CD4-positive, alpha-beta T cell treated with Interleukin-12 subunit alpha and Interleukin-12 subunit beta, for 1 hour (primary cell): ENCODE data around the gene PYROXD2.

Experiments used
- DNase-seq: peaks from one replicate; pipeline ENCODE4 v3.0.0-alpha.2; 2020

Gene PYROXD2

GRCh38 chr10:98414932-98415730, at the start of gene PYROXD2:
PYROXD2 (minus strand) TSS chr10:98415182; CDS start chr10:98415135, 47 bp downstream.
- peak; percentile 68 for DNase-seq

- DNase-seq: no peak
Measured at GRCh38 chr10:98463976-98464754, 49.2 kb upstream of the PYROXD2 start.

- DNase-seq: no peak
Measured at GRCh38 chr10:98463016-98463415, 48.0 kb upstream of the PYROXD2 start.

- no peak for DNase-seq
Measured at GRCh38 chr10:98461500-98461842, 46.5 kb upstream of the PYROXD2 start.

GRCh38 chr10:98460837-98461499, 46.0 kb upstream of the PYROXD2 start:
- no peak for DNase-seq

- no peak for DNase-seq
Measured at GRCh38 chr10:98458809-98459784, 44.1 kb upstream of the PYROXD2 start.

GRCh38 chr10:98457721-98458120, 42.7 kb upstream of the PYROXD2 start:
- DNase-seq: no peak

GRCh38 chr10:98456686-98457482, 41.9 kb upstream of the PYROXD2 start:
- DNase-seq: no peak

- DNase-seq: no peak
Measured at GRCh38 chr10:98456043-98456570, 41.1 kb upstream of the PYROXD2 start.

- no peak for DNase-seq
Measured at GRCh38 chr10:98453729-98454128, 38.7 kb upstream of the PYROXD2 start.

GRCh38 chr10:98450618-98451017, 35.6 kb upstream of the PYROXD2 start:
- no peak for DNase-seq

- no peak for DNase-seq
Measured at GRCh38 chr10:98449287-98449686, 34.3 kb upstream of the PYROXD2 start.

GRCh38 chr10:98446661-98447221, 31.8 kb upstream of the PYROXD2 start, which contains the start of gene HPS1:
HPS1 (minus strand) TSS chr10:98446935; CDS start chr10:98443240, 3,695 bp downstream.
- peak; percentile 82 for DNase-seq

- DNase-seq: peak; percentile 23
Measured at GRCh38 chr10:98446151-98446660, 31.2 kb upstream of the PYROXD2 start.

GRCh38 chr10:98445200-98445812, 30.3 kb upstream of the PYROXD2 start:
- no peak for DNase-seq

- no peak for DNase-seq
Measured at GRCh38 chr10:98444314-98445006, 29.5 kb upstream of the PYROXD2 start.

GRCh38 chr10:98438715-98439114, 23.7 kb upstream of the PYROXD2 start:
- DNase-seq: no peak

- DNase-seq: no peak
Measured at GRCh38 chr10:98436704-98437103, 21.7 kb upstream of the PYROXD2 start.

GRCh38 chr10:98435178-98435577, 20.2 kb upstream of the PYROXD2 start:
- DNase-seq: no peak
